Neuronal stem cell (in vitro differentiated cells): Measurements from ENCODE around the gene CHL1.
A peak's percentile ranks its signal among the peaks of the same experiment; 100 is the strongest.

Experiments
- DNase-seq: peaks from one replicate; pipeline ENCODE4 v3.0.0-alpha.2; 2013; ENCODE audit warnings: low spot score
- H2AFZ ChIP-seq: one replicate; pipeline ENCODE4 v1.6.1; 2013; ENCODE audit warnings: mild to moderate bottlenecking, low read length, inconsistent platforms
- H2AK5ac ChIP-seq: 2 replicates; pipeline ENCODE4 v1.6.1; 2013; ENCODE audit warnings: low read depth, mild to moderate bottlenecking, inconsistent platforms, low read length, moderate library complexity, mixed read lengths
- H2BK120ac ChIP-seq: 2 replicates; pipeline ENCODE4 v1.6.1; 2013; ENCODE audit warnings: low read depth, mild to moderate bottlenecking, inconsistent platforms, low read length, moderate library complexity, mixed read lengths
- H2BK12ac ChIP-seq: one replicate; pipeline ENCODE4 v1.6.1; 2013; ENCODE audit warnings: low read length, inconsistent platforms
- H2BK15ac ChIP-seq: 2 replicates; pipeline ENCODE4 v1.6.1; 2013; ENCODE audit warnings: mild to moderate bottlenecking, low read length, inconsistent platforms, mixed read lengths
- H2BK5ac ChIP-seq: one replicate; pipeline ENCODE4 v1.6.1; 2013; ENCODE audit warnings: inconsistent platforms, mild to moderate bottlenecking, low read length, moderate library complexity
- H3K14ac ChIP-seq: one replicate; pipeline ENCODE4 v1.6.1; 2013; ENCODE audit warnings: low read length, inconsistent platforms
- H3K18ac ChIP-seq: 2 replicates; pipeline ENCODE4 v1.6.1; 2013; ENCODE audit warnings: low read length, inconsistent platforms
- H3K23ac ChIP-seq: 2 replicates; pipeline ENCODE4 v1.6.1; 2013; ENCODE audit warnings: low read depth, mild to moderate bottlenecking, mixed read lengths, low read length, inconsistent platforms; ENCODE audit not compliant: poor library complexity
- H3K27ac ChIP-seq: replicated peaks from 3 replicates; pipeline ENCODE4 v1.5.1; 2013; ENCODE audit warnings: low read length, inconsistent platforms
- H3K27me3 ChIP-seq, 3 experiments: 2 replicates each; pipeline ENCODE4 v1.6.1; 2013; ENCODE audit warnings: low read length in 3 of 3, mild to moderate bottlenecking in 2 of 3, inconsistent platforms in 1 of 3, low read depth in 1 of 3, mixed read lengths in 1 of 3, moderate library complexity in 1 of 3; ENCODE audit not compliant: control insufficient read depth in 3 of 3, insufficient read depth in 3 of 3
- H3K36me3 ChIP-seq, 2 donors: replicated peaks in 1 of 2; 2 replicates each; pipeline ENCODE4 v1.6.1; 2013; ENCODE audit warnings: low read length in 2 of 2; ENCODE audit not compliant: control insufficient read depth in 2 of 2, insufficient read depth in 2 of 2
- H3K4ac ChIP-seq: 2 replicates; pipeline ENCODE4 v1.6.1; 2013; ENCODE audit warnings: inconsistent platforms, mild to moderate bottlenecking, low read length, moderate library complexity
- H3K4me1 ChIP-seq, 2 donors: 1 replicate in 1 of 2; 2 replicates in 1 of 2; pipeline ENCODE4 v1.6.1; 2013; ENCODE audit warnings: low read length in 2 of 2, low read depth in 1 of 2; ENCODE audit not compliant: control insufficient read depth in 2 of 2, insufficient read depth in 1 of 2
- H3K4me2 ChIP-seq: one replicate; pipeline ENCODE4 v1.6.1; 2013; ENCODE audit warnings: mild to moderate bottlenecking, low read length, inconsistent platforms; ENCODE audit not compliant: insufficient read depth, poor library complexity, severe bottlenecking
- H3K4me3 ChIP-seq, 2 donors: 2 replicates each; pipeline ENCODE4 v1.5.1; 2013; ENCODE audit warnings: low read length in 2 of 2, mild to moderate bottlenecking in 2 of 2, inconsistent platforms in 1 of 2, moderate library complexity in 1 of 2
- H3K79me1 ChIP-seq: one replicate; pipeline ENCODE4 v1.6.1; 2013; ENCODE audit warnings: low read depth, mild to moderate bottlenecking, inconsistent platforms, low read length, moderate library complexity
- H3K9ac ChIP-seq: one replicate; pipeline ENCODE4 v1.6.1; 2013; ENCODE audit warnings: mild to moderate bottlenecking, low read depth, low read length, inconsistent platforms; ENCODE audit not compliant: poor library complexity
- H3K9me3 ChIP-seq, 2 donors: replicated peaks in 1 of 2; 2 replicates each; pipeline versions ENCODE3 to v1.6.1; 2013; ENCODE audit warnings: low read length in 2 of 2, mild to moderate bottlenecking in 2 of 2, inconsistent platforms in 1 of 2, low read depth in 1 of 2, mixed read lengths in 1 of 2, moderate library complexity in 1 of 2; ENCODE audit not compliant: control insufficient read depth in 2 of 2, insufficient read depth in 1 of 2
- H4K8ac ChIP-seq: one replicate; pipeline ENCODE4 v1.6.1; 2013; ENCODE audit warnings: low read depth, mild to moderate bottlenecking, inconsistent platforms, low read length, moderate library complexity
- H4K91ac ChIP-seq: one replicate; pipeline ENCODE4 v1.6.1; 2013; ENCODE audit warnings: low read length, low read depth, mild to moderate bottlenecking, inconsistent platforms; ENCODE audit not compliant: poor library complexity
- WGBS, 2 donors: extraction: QIAGEN DNeasy Blood & Tissue Kit; methylation state at CpG; one replicate each; pipeline ENCODE4 v1.1.7; 2013; ENCODE audit warnings: missing lambda C conversion rate in 2 of 2, mixed read lengths in 1 of 2; ENCODE audit not compliant: insufficient read length in 2 of 2, insufficient replicate concordance in 1 of 2; ENCODE audit errors: extremely low coverage in 2 of 2; 5-methylcytosine and 5-hydroxymethylcytosine counted together

CHL1 gene

DNA sequence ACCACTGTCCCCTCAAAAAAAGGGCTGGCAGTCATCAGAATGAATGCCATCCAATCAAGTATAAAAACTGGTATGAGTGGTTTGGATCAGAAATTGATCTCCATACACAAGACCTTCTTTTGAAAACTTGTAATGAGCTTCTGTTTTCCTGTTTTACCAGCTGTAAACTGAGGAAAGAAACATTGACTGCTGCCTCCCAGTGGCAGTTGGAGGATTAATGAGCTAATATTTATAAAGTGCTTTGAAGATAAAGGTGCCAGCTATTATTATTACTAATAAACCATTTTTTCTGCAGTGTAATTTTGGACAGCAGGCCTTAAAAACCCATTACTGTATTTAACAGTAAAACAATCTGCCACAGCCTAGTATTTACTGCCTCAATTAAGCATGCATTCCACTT is 11.4 kb downstream of the CHL1 start:
- no peak for DNase-seq
- no peak overlapping the region for H2AFZ ChIP-seq
- no peak overlapping the region for H3K4me3 ChIP-seq
- no peak overlapping the region for H4K91ac ChIP-seq
- H3K4me1 ChIP-seq: no peaks in the 10 kb centered on the region
- no peak overlapping the region for H3K9ac ChIP-seq
- no peaks in the 10 kb centered on the region for H3K9me3 ChIP-seq
- H3K27ac ChIP-seq: no peak overlapping the region
- no peak overlapping the region for H3K23ac ChIP-seq
- H3K36me3 ChIP-seq: no peaks in the 10 kb centered on the region
- H3K18ac ChIP-seq: no peak overlapping the region
- H3K4ac ChIP-seq: no peak overlapping the region
- no peak overlapping the region for H3K4me2 ChIP-seq
- H2BK12ac ChIP-seq: no peak overlapping the region
- no peak overlapping the region for H2BK5ac ChIP-seq
- H3K27me3 ChIP-seq: peaks cover 0 to 7% (median 0%) of the 10 kb centered on the region in 3 experiments
- H3K79me1 ChIP-seq: no peaks in the 10 kb centered on the region
- H3K14ac ChIP-seq: no peak overlapping the region
- H2BK120ac ChIP-seq: no peak overlapping the region
- H4K8ac ChIP-seq: no peak overlapping the region
- no peak overlapping the region for H2AK5ac ChIP-seq
- H2BK15ac ChIP-seq: no peak overlapping the region

DNA sequence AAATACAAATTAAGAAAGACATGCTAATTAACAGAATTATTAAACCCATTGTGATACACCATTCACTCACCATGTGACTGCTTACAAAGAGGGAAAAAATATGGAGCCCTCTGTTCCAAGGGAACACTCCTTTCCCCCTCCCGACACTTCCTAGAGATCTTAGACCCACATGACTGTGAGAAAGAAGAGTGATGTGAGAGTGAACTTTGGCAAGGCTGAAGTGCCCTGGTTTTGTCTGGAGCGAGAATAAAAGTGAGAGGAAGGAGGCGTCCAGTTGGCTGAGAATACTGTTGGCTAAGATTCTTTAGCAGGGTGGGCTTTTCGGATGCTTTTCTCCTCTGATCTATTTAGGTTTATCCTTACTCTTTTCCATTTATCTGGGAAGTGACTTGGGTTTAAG is 14.1 kb downstream of the CHL1 start:
- no peak for DNase-seq
- H3K36me3 ChIP-seq: no peaks in the 10 kb centered on the region
- no peak overlapping the region for H2BK5ac ChIP-seq
- no peak overlapping the region for H3K14ac ChIP-seq
- no peak overlapping the region for H3K4me2 ChIP-seq
- H3K23ac ChIP-seq: no peak overlapping the region
- H3K18ac ChIP-seq: no peak overlapping the region
- no CpG with 5 or more reads among the region's 4 CpGs for WGBS, 2 donors
- H3K9me3 ChIP-seq: no peaks in the 10 kb centered on the region
- H2AFZ ChIP-seq: no peak overlapping the region
- no peak overlapping the region for H4K8ac ChIP-seq
- no peak overlapping the region for H4K91ac ChIP-seq
- no peaks in the 10 kb centered on the region for H3K79me1 ChIP-seq
- H2BK15ac ChIP-seq: no peak overlapping the region
- H3K4me1 ChIP-seq: no peaks in the 10 kb centered on the region
- H3K4me3 ChIP-seq: no peak overlapping the region
- H3K4ac ChIP-seq: no peak overlapping the region
- H2BK12ac ChIP-seq: no peak overlapping the region
- H3K27ac ChIP-seq: no peak overlapping the region
- H3K27me3 ChIP-seq: no peaks in the 10 kb centered on the region
- no peak overlapping the region for H3K9ac ChIP-seq
- no peak overlapping the region for H2BK120ac ChIP-seq
- H2AK5ac ChIP-seq: no peak overlapping the region

DNA sequence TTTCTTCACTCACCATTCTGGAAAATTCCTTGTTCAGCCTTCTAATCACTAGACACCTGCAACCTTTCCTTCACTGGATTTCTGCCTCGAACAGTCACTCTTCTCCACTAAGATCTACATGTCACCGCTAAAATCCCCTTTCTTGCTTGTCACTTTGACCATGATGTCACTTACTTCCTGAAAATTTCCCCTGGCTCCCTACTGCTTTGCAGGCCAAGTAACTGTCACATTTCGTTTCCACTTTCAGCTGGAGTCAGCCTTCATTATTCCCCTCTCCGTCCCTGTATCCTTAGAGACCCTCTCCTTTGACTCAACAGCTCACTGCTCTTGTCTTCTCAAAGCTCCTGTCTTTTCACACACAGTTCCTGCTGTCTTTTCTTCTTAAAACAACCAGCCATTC is 15.9 kb downstream of the CHL1 start:
- Histone ChIP-seq H4K91ac (no peak overlapping the region), H2BK15ac (no peak overlapping the region)

DNA sequence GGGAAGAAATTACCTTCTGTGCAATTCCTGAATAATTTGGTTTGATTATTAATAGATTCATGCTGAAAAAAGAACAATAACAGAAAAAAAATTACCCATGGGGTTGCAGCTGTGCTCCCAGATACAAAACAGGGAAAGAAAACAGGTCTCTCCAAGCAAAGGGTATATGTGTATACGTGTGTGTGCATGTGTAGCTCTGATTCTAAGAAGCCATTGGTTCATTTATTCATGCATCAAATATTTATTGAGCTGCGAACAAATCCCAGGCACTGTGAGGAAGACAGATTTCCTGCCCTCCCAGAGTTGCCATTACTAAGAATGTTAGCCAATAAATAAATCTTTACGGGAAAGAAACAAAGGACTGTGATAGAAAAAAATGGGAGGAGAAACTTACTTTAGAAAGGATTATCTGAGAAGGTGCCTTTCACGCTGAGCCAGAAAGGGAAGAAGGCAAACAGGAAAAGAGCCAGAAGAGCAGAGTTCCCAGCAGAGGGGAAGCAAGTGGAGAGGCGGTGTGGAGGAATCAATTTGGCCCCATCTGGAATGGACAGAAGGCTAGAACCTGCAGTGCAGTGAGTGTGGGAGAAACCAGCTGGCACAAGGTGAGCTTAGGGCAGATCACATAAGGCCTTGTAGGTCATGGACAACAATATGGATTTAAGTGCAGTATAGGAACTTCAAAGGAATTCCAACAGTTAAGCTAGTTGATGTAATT is 20.7 kb downstream of the CHL1 start:
- Histone ChIP-seq H3K18ac (no peak overlapping the region), H2BK5ac (no peak overlapping the region), H3K4me3 (no peak overlapping the region), H4K91ac (no peak overlapping the region), H2AFZ (no peak overlapping the region), H3K4me1 (no peaks in the 10 kb centered on the region), H3K27me3 (no peaks in the 10 kb centered on the region), H2AK5ac (no peak overlapping the region), H3K79me1 (no peaks in the 10 kb centered on the region), H3K9me3 (peaks cover 0 to 1% of the 10 kb centered on the region in 2 donors), H3K9ac (no peak overlapping the region), H3K14ac (no peak overlapping the region), H3K23ac (no peak overlapping the region), H3K4ac (no peak overlapping the region), H4K8ac (no peak overlapping the region), H3K4me2 (no peak overlapping the region), H3K36me3 (no peaks in the 10 kb centered on the region), H2BK15ac (no peak overlapping the region), H2BK120ac (no peak overlapping the region), H3K27ac (no peak overlapping the region), H2BK12ac (no peak overlapping the region)
- no CpG with 5 or more reads among the region's 5 CpGs for WGBS, 2 donors
- DNase-seq: no peak

More for the DNA sequence above, 15.9 kb downstream of the CHL1 start:
- WGBS, 2 donors: no CpG with 5 or more reads among the region's 4 CpGs
- no peak overlapping the region for H3K23ac ChIP-seq
- H3K27ac ChIP-seq: no peak overlapping the region
- H2BK12ac ChIP-seq: no peak overlapping the region
- H2AFZ ChIP-seq: peak overlapping the region; percentile 28
- H2BK5ac ChIP-seq: no peak overlapping the region
- H2AK5ac ChIP-seq: no peak overlapping the region
- no peak overlapping the region for H3K18ac ChIP-seq
- no peak overlapping the region for H3K4ac ChIP-seq
- no peak overlapping the region for H3K14ac ChIP-seq
- H4K8ac ChIP-seq: no peak overlapping the region
- no peak overlapping the region for H3K4me3 ChIP-seq
- no peaks in the 10 kb centered on the region for H3K79me1 ChIP-seq
- H2BK120ac ChIP-seq: no peak overlapping the region
- no peak overlapping the region for H3K4me2 ChIP-seq
- no peaks in the 10 kb centered on the region for H3K36me3 ChIP-seq
- no peak for DNase-seq
- H3K4me1 ChIP-seq: no peaks in the 10 kb centered on the region
- no peaks in the 10 kb centered on the region for H3K9me3 ChIP-seq
- H3K27me3 ChIP-seq: no peaks in the 10 kb centered on the region
- no peak overlapping the region for H3K9ac ChIP-seq
